DND-41 (cell line): ENCODE results near the gene CPN2.

ENCODE experiments used
- EZH2 ChIP-seq: IDR thresholded peaks from 3 replicates; pipeline ENCODE4 v1.6.1; 2012; ENCODE audit warnings: borderline replicate concordance, low read depth, mild to moderate bottlenecking, moderate library complexity, low read length, inconsistent platforms; ENCODE audit not compliant: severe bottlenecking
- TF ChIP-seq, protein P1 (sequence below): IDR thresholded peaks from 2 replicates; pipeline ENCODE4 v1.5.1; 2012; ENCODE audit warnings: borderline replicate concordance, low read length, moderate library complexity, mild to moderate bottlenecking; ENCODE audit not compliant: poor library complexity, severe bottlenecking; ENCODE audit errors: extremely low read depth

DNA sequence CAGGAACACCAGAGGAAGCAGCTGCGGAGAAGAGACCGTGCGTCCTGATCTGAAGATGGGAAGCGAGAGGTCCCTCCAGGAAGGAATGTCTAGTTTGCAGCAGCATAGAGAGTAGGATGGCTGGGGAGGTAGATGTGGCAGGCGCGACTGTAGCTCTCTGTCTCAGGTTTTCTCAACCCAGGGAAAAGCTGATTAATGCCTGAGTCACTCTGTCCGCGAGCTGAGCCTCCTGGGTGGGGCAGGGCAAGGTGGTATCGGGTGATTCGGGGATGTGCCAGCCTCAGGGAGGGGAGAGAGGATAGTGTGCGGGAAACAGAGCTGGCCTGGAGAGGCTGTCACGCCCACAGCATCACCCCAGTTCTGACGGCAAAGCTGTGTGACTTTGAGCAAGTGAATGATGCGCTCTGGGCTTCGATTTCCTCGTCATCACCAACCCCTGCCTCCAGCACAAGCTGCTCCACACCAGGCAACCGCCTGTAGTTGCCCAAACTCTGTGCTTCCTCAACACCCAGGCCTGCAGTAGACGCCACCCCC lies 28.4 kb downstream of the CPN2 start:
- TF ChIP-seq, protein P1, sequence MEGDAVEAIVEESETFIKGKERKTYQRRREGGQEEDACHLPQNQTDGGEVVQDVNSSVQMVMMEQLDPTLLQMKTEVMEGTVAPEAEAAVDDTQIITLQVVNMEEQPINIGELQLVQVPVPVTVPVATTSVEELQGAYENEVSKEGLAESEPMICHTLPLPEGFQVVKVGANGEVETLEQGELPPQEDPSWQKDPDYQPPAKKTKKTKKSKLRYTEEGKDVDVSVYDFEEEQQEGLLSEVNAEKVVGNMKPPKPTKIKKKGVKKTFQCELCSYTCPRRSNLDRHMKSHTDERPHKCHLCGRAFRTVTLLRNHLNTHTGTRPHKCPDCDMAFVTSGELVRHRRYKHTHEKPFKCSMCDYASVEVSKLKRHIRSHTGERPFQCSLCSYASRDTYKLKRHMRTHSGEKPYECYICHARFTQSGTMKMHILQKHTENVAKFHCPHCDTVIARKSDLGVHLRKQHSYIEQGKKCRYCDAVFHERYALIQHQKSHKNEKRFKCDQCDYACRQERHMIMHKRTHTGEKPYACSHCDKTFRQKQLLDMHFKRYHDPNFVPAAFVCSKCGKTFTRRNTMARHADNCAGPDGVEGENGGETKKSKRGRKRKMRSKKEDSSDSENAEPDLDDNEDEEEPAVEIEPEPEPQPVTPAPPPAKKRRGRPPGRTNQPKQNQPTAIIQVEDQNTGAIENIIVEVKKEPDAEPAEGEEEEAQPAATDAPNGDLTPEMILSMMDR, result no peak
- no peak for TF ChIP-seq EZH2
